ES-I3 (cell line): ENCODE data around the gene IGFALS.

Source experiments
- H3K36me3 ChIP-seq: 2 replicates; pipeline ENCODE4 v1.6.1; 2013; ENCODE audit warnings: mild to moderate bottlenecking, low read length, control low read depth, moderate library complexity; ENCODE audit not compliant: insufficient read depth
- H3K4me1 ChIP-seq: 2 replicates; pipeline ENCODE4 v1.6.1; 2013; ENCODE audit warnings: mild to moderate bottlenecking, control low read depth, low read length; ENCODE audit not compliant: insufficient read depth
- H3K9ac ChIP-seq: 2 replicates; pipeline ENCODE4 v1.6.1; 2013; ENCODE audit warnings: low read depth, mild to moderate bottlenecking, low read length, moderate library complexity
- H3K9me3 ChIP-seq: 2 replicates; pipeline ENCODE4 v1.6.1; 2013; ENCODE audit warnings: mild to moderate bottlenecking, low read length, moderate library complexity; ENCODE audit not compliant: control insufficient read depth, insufficient read depth

Gene IGFALS

GRCh38 chr16:1771864-1772361 lies 21.6 kb downstream of the IGFALS start:
- Histone ChIP-seq H3K36me3 (no peaks in the 10 kb centered on the region), H3K4me1 (no peaks in the 10 kb centered on the region), H3K9me3 (no peaks in the 10 kb centered on the region), H3K9ac (peak overlapping the region; percentile 92)

- Histone ChIP-seq H3K36me3 (no peaks in the 10 kb centered on the region), H3K4me1 (no peaks in the 10 kb centered on the region), H3K9ac (peak within 1 kb of the TSS; percentile 92), H3K9me3 (no peaks in the 10 kb centered on the region)
These were observed 22.2 kb downstream of the IGFALS start, which contains the start of gene NME3 for GRCh38 chr16:1771188-1771863. Gene NME3 (minus strand): TSS chr16:1771543. CDS start chr16:1771534, 9 bp downstream.

- Histone ChIP-seq H3K4me1 (no peaks in the 10 kb centered on the region), H3K9ac (peak overlapping the region; percentile 92), H3K9me3 (no peaks in the 10 kb centered on the region), H3K36me3 (no peaks in the 10 kb centered on the region)
These were observed 22.9 kb downstream of the IGFALS start for GRCh38 chr16:1770328-1771187.

DNA sequence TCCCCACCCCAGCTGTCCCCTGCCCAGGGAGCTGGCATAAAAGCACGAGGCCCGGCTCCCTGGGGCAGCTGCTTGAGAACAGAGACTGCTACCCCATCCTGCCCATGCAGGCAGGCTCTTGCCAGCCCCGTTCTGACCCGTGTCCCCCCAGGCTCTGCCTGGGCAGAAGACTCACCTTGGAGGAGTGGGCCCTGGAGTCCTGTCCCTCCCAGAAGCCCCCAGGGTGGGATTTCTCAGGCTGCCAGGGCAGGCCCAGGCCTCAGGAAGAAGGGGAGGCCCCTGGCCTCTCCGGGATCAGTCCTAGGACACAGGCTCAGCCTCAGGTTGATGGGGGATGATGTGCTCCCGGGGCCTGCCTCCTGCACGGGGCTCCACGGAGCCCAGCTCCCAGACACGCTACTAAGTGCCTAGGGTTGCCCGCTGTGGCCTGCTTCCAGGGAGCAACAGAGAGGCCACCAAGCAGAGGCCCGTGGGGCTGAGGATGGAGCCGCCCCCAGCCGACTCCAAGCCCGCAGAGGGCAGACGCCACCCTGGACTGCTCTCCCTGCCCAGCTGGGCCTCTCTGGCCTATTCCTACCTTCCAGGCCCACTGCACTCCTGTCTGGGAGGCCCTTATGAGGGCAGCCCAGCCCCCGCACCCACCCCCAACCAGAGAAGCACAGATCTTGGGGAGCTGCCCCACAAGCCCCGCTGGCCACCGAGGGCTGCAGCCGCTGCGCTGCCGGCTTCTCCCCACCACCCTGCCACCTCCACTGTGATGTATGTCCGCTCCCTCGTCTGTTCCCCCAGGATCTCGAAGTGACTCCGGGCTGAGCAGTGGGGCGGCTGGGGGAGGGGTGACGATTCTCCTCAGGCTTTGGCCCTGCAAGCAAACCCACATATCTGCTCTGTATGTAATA lies 23.9 kb downstream of the IGFALS start:
- Histone ChIP-seq H3K4me1 (no peaks in the 10 kb centered on the region), H3K36me3 (no peaks in the 10 kb centered on the region), H3K9me3 (no peaks in the 10 kb centered on the region), H3K9ac (peak overlapping the region; percentile 92; the same call in 1 of the 2 replicates)

DNA sequence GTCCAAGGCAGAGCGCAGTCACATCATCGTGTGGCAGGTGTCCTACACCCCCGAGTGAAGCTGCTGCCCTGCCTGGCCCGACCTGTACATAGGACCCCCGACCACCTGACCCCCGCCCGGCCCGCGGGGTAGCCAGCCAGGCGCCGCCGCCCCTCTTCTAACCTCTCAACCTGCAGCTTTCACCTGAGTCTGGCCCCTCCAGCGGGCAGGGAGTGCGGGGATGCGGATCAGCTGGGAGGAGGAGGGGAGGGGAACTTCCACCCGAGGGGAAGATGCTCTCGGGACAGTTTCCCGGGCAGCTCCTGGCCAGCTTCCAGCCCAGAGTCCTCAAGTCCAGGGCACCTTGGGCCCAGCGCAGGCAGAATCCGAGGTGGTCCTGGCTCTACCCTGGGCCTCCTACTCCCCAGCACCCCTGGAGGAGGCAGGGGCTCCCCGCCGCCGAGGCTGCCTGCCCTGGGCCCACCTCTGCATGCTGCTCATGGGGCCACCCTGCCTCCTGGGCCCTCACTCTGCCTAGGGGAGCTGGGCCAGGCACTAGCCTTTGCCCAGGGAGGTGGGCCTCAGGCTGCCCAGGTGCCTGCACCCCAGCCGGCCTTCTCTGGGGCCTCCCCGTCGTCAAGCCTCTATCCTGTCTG lies 24.6 kb downstream of the IGFALS start:
- H3K36me3 ChIP-seq, result no peaks in the 10 kb centered on the region
- H3K9ac ChIP-seq, result no peak overlapping the region
- no peaks in the 10 kb centered on the region for H3K9me3 ChIP-seq
- H3K4me1 ChIP-seq, result no peaks in the 10 kb centered on the region

GRCh38 chr16:1768061-1768766 lies 25.3 kb downstream of the IGFALS start:
- Histone ChIP-seq H3K9ac (no peak overlapping the region), H3K4me1 (no peaks in the 10 kb centered on the region), H3K36me3 (no peaks in the 10 kb centered on the region), H3K9me3 (no peaks in the 10 kb centered on the region)

GRCh38 chr16:1767116-1767994 lies 26.1 kb downstream of the IGFALS start:
- no peaks in the 10 kb centered on the region for H3K9me3 ChIP-seq
- no peak overlapping the region for H3K9ac ChIP-seq
- no peaks in the 10 kb centered on the region for H3K36me3 ChIP-seq
- H3K4me1 ChIP-seq, result no peaks in the 10 kb centered on the region; the same call in 1 of the 2 replicates

- no peak overlapping the region for H3K9ac ChIP-seq
- H3K9me3 ChIP-seq, result no peaks in the 10 kb centered on the region
- no peaks in the 10 kb centered on the region; the same call in 1 of the 2 replicates for H3K4me1 ChIP-seq
- H3K36me3 ChIP-seq, result no peaks in the 10 kb centered on the region
These were observed 26.8 kb downstream of the IGFALS start for GRCh38 chr16:1766701-1767100.

DNA sequence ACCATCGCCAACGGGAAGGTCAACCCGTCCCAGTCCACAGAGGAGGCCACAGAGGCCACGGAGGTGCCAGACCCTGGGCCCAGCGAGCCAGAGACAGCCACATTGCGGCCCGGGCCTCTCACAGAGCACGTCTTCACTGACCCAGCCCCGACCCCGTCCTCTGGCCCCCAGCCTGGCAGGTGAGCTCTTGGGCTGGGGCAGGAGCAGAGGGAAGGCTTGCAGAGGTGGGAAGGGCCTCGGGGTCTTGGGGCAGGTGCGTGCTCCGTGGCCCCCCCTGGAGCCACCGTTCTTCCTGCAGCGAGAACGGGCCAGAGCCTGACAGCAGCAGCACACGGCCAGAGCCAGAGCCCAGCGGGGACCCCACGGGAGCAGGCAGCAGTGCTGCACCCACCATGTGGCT lies 27.3 kb downstream of the IGFALS start:
- no peaks in the 10 kb centered on the region; the same call in 1 of the 2 replicates for H3K4me1 ChIP-seq

DNA sequence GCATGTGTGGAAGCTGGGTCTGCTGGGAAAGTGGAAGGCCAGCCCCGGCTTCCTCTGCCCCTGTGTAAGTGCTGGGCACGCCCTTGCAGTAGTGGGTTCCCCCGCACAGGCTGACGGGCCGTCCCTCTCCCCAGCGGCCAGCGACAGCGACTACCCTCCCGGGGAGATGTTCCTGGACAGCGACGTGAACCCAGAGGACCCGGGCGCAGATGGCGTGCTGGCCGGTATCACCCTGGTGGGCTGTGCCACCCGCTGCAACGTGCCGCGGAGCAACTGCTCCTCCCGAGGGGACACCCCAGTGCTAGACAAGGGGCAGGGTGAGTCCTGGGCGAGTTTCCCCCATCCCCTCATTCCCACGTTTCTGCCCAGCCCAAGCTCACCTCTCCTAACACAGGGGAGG lies 27.7 kb downstream of the IGFALS start:
- H3K36me3 ChIP-seq, result no peaks in the 10 kb centered on the region
- H3K9ac ChIP-seq, result no peak overlapping the region
- no peaks in the 10 kb centered on the region for H3K9me3 ChIP-seq
- no peaks in the 10 kb centered on the region; the same call in 1 of the 2 replicates for H3K4me1 ChIP-seq

More for the DNA sequence above, 27.3 kb downstream of the IGFALS start:
- no peaks in the 10 kb centered on the region for H3K9me3 ChIP-seq
- no peak overlapping the region for H3K9ac ChIP-seq
- H3K36me3 ChIP-seq, result no peaks in the 10 kb centered on the region

- no peaks in the 10 kb centered on the region for H3K9me3 ChIP-seq
- H3K4me1 ChIP-seq, result no peaks in the 10 kb centered on the region; the same call in 1 of the 2 replicates
- H3K9ac ChIP-seq, result no peak overlapping the region
- no peaks in the 10 kb centered on the region for H3K36me3 ChIP-seq
These were observed 28.5 kb downstream of the IGFALS start for GRCh38 chr16:1764971-1765370.
